Measurements from ENCODE around the gene GPANK1. TPM values are rescaled to one million over a fixed set of nuclear protein-coding genes. Genes with fewer than 3 reads are reported as not detected.

The GPANK1 gene
- total RNA-seq, 4 donors from 2014 or later = 7.1 to 23.6 (median 15.6) TPM

GRCh38 chr6:31686483-31686882 lies 21.7 kb upstream of the GPANK1 start:
- TF ChIP-seq CTCF (IDR thresholded peaks at IDR 0.05) = no peak
- ATAC-seq (ENCODE audit: low FRiP score) = no peak
- no peak for DNase-seq (ENCODE audit: low spot score)

- TF ChIP-seq CTCF (IDR thresholded peaks at IDR 0.05) = no peak
- DNase-seq (ENCODE audit: low spot score) (no peak), ATAC-seq (ENCODE audit: low FRiP score) (no peak)
Measured at GRCh38 chr6:31683591-31683990, 18.8 kb upstream of the GPANK1 start.

GRCh38 chr6:31681135-31681671 lies 16.4 kb upstream of the GPANK1 start:
- ATAC-seq (ENCODE audit: low FRiP score) = peak; percentile 46

GRCh38 chr6:31680226-31681134 lies 15.7 kb upstream of the GPANK1 start, which contains the start of gene LY6G5C:
Gene LY6G5C (minus strand): TSS chr6:31681067. CDS start chr6:31680373, 694 bp downstream.
- peak; percentile 89 for ATAC-seq (ENCODE audit: low FRiP score)
- DNase-seq (ENCODE audit: low spot score) = peak; percentile 55
- no peak for TF ChIP-seq CTCF (IDR thresholded peaks at IDR 0.05)

More at GRCh38 chr6:31681135-31681671, 16.4 kb upstream of the GPANK1 start:
- no peak for DNase-seq (ENCODE audit: low spot score)
- no peak for TF ChIP-seq CTCF (IDR thresholded peaks at IDR 0.05)

GRCh38 chr6:31677955-31678354 lies 13.2 kb upstream of the GPANK1 start:
- TF ChIP-seq CTCF (IDR thresholded peaks at IDR 0.05) = no peak
- no peak for ATAC-seq (ENCODE audit: low FRiP score)

GRCh38 chr6:31676904-31677303 lies 12.1 kb upstream of the GPANK1 start:
- no peak for TF ChIP-seq CTCF (IDR thresholded peaks at IDR 0.05)
- DNase-seq (ENCODE audit: low spot score) = no peak
- ATAC-seq (ENCODE audit: low FRiP score) = no peak

More at GRCh38 chr6:31677955-31678354, 13.2 kb upstream of the GPANK1 start:
- no peak for DNase-seq (ENCODE audit: low spot score)

Data from omental fat pad (tissue), 4 donors.